ENCODE data around the gene GPR157.
"Not testable (repeated sequence)": the region's sequence is repeated elsewhere in the genome, so short reads cannot be mapped to it uniquely, and the experiment has no call there.

GPR157 gene

DNA sequence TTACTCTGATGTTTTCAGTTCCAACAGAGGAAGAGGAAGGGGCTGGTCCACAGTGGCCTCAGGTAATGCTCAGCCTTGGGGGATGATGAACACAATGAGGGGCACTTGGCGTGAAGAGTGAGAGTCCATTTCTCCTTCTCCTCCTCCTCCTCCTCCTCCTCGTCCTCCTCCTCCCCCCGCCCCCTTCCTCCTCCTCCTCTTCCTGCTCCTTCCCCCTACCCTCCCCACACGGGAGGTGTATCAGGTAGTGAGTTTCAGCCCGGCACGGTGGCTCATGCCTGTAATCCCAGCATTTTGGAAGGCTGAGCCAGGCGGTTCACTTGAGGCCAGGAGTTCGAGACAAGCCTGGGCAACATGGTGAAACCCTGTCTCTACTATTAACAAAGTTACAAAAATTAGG, 17.3 kb upstream of the GPR157 start:
- Histone ChIP-seq H2BK15ac (ENCODE audit: low read depth, poor library complexity, severe bottlenecking) (peak overlapping the region; percentile 34), H3K4me1 (ENCODE audit: control insufficient read depth, insufficient read depth, low read depth, low read length) (peaks cover 28% of the 10 kb centered on the region), H3K9ac (ENCODE audit: low read length) (no peak overlapping the region), H3K4me2 (ENCODE audit: low read length, poor library complexity, severe bottlenecking) (no peak overlapping the region), H3K18ac (ENCODE audit: low read depth in 1 of 2, low read length in 2 of 2) (no peak overlapping the region), H3K79me1 (replicated peaks; ENCODE audit: low read length, poor library complexity, severe bottlenecking) (peaks cover 28% of the 10 kb centered on the region), H4K8ac (ENCODE audit: low read length) (no peak overlapping the region), H3K4ac (ENCODE audit: low read depth in 1 of 2, low read length in 2 of 2) (no peak overlapping the region), H2BK12ac (ENCODE audit: low read length in 2 of 2) (no peak overlapping the region), H3K27me3 (ENCODE audit: control insufficient read depth in 1 of 2, insufficient read depth in 1 of 2, low read length in 2 of 2) (no peaks in the 10 kb centered on the region), H2AFZ (ENCODE audit: low read depth, low read length) (no peak overlapping the region), H4K91ac (ENCODE audit: low read length) (no peak overlapping the region), H3K14ac (ENCODE audit: low read length in 2 of 2) (no peak overlapping the region), H3K27ac (ENCODE audit: low read length, poor library complexity, severe bottlenecking) (no peak overlapping the region), H3K9me3 (ENCODE audit: control insufficient read depth, low read length) (no peaks in the 10 kb centered on the region), H3K23ac (ENCODE audit: low read length in 2 of 2) (no peak overlapping the region), H3K36me3 (ENCODE audit: control insufficient read depth in 1 of 2, insufficient read depth in 2 of 2, low read depth in 1 of 2, low read length in 2 of 2) (peaks cover 36 to 53% of the 10 kb centered on the region in 2 experiments), H2BK5ac (ENCODE audit: low read depth, low read length, poor library complexity, severe bottlenecking) (no peak overlapping the region), H2AK5ac (ENCODE audit: low read length, severe bottlenecking) (no peak overlapping the region), H2BK120ac (ENCODE audit: low read depth, low read length) (no peak overlapping the region), H3K4me3 (ENCODE audit: insufficient read depth in 1 of 2, low read depth in 1 of 2, low read length in 2 of 2) (no peak overlapping the region)
- 72% methylated on average over 7 of the region's 8 CpGs for WGBS
- DNase-seq: no peak

DNA sequence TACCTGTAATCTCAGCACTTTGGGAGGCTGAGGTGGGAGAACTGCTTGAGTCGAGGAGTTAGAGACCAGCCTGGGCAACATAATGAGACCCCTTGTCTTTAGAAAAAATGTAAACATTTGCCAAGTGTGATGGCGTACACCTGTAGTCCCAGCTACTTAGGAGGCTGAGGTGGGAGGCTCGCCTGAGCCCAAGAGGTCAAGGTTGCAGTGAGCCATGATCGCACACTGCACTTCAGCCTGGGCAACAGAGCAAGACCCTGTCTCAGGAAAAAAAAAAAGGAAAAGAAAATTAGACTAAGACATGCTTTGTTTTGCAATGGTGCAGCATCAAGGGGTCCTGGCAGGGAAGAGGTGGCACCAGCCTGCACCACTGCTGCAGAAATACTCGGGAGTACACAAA, 16.8 kb upstream of the GPR157 start:
- Histone ChIP-seq H2AFZ (ENCODE audit: low read depth, low read length) (no peak overlapping the region), H3K79me1 (replicated peaks; ENCODE audit: low read length, poor library complexity, severe bottlenecking) (peaks cover 25% of the 10 kb centered on the region), H3K4ac (ENCODE audit: low read depth in 1 of 2, low read length in 2 of 2) (no peak overlapping the region), H3K4me2 (ENCODE audit: low read length, poor library complexity, severe bottlenecking) (no peak overlapping the region), H4K91ac (ENCODE audit: low read length) (no peak overlapping the region), H3K27ac (ENCODE audit: low read length, poor library complexity, severe bottlenecking) (no peak overlapping the region), H2BK120ac (ENCODE audit: low read depth, low read length) (no peak overlapping the region), H2AK5ac (ENCODE audit: low read length, severe bottlenecking) (no peak overlapping the region), H3K36me3 (ENCODE audit: control insufficient read depth in 1 of 2, insufficient read depth in 2 of 2, low read depth in 1 of 2, low read length in 2 of 2) (peaks cover 32 to 50% of the 10 kb centered on the region in 2 experiments), H3K9me3 (ENCODE audit: control insufficient read depth, low read length) (no peaks in the 10 kb centered on the region), H4K8ac (ENCODE audit: low read length) (no peak overlapping the region), H3K4me1 (ENCODE audit: control insufficient read depth, insufficient read depth, low read depth, low read length) (peaks cover 26% of the 10 kb centered on the region), H2BK12ac (ENCODE audit: low read length in 2 of 2) (no peak overlapping the region), H2BK15ac (ENCODE audit: low read depth, poor library complexity, severe bottlenecking) (no peak overlapping the region), H3K4me3 (ENCODE audit: insufficient read depth in 1 of 2, low read depth in 1 of 2, low read length in 2 of 2) (no peak overlapping the region), H3K14ac (ENCODE audit: low read length in 2 of 2) (no peak overlapping the region), H3K9ac (ENCODE audit: low read length) (peak overlapping the region; percentile 61), H3K18ac (ENCODE audit: low read depth in 1 of 2, low read length in 2 of 2) (no peak overlapping the region), H3K23ac (ENCODE audit: low read length in 2 of 2) (no peak overlapping the region), H2BK5ac (ENCODE audit: low read depth, low read length, poor library complexity, severe bottlenecking) (no peak overlapping the region), H3K27me3 (ENCODE audit: control insufficient read depth in 1 of 2, insufficient read depth in 1 of 2, low read length in 2 of 2) (no peaks in the 10 kb centered on the region)
- 93% methylated on average over 5 of the region's 5 CpGs for WGBS
- no peak for DNase-seq

DNA sequence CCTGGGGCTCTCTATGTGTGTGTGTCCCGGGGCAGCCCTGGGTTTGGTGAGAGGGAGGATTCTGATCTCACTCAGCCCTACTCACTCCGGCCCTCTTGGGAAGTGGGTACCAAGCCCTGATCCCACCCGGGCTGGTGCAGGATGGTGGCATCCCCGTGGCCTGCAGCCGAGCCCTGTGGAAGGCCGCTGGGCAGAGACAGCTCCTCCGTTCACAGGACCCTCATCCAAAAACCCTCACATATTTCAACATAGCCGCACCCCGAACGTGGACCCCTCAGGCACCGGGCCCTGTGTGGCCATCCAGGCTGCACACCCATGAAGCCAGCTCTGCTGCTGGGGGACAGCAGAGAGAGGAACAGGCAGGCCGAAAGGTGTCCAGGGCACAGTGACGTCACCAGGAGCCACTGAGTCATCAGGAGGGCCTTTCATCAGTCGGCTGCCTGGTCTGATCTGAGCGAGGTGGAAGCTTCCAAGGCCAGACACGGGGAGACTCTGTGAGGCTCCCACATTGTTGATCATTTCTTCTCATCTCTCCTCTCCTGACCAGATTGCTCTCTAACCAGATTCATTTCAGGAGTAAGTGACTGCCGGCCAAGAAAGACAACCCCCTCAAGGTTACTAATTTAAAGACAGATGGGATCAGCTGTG, 16.2 kb upstream of the GPR157 start:
- no peaks in the 10 kb centered on the region for H3K27me3 ChIP-seq (ENCODE audit: control insufficient read depth in 1 of 2, insufficient read depth in 1 of 2, low read length in 2 of 2)
- H3K4ac ChIP-seq (ENCODE audit: low read depth in 1 of 2, low read length in 2 of 2): no peak overlapping the region
- H2BK120ac ChIP-seq (ENCODE audit: low read depth, low read length): no peak overlapping the region
- no peak overlapping the region for H2AK5ac ChIP-seq (ENCODE audit: low read length, severe bottlenecking)
- H2BK5ac ChIP-seq (ENCODE audit: low read depth, low read length, poor library complexity, severe bottlenecking): no peak overlapping the region
- H3K27ac ChIP-seq (ENCODE audit: low read length, poor library complexity, severe bottlenecking): no peak overlapping the region
- peaks cover 22% of the 10 kb centered on the region for H3K4me1 ChIP-seq (ENCODE audit: control insufficient read depth, insufficient read depth, low read depth, low read length)
- no peaks in the 10 kb centered on the region for H3K9me3 ChIP-seq (ENCODE audit: control insufficient read depth, low read length)
- peak overlapping the region in 1 of 2 experiments; percentile 38 for H3K18ac ChIP-seq (ENCODE audit: low read depth in 1 of 2, low read length in 2 of 2)
- no peak overlapping the region for H2BK15ac ChIP-seq (ENCODE audit: low read depth, poor library complexity, severe bottlenecking)
- WGBS: 76% methylated on average over 15 of the region's 17 CpGs
- H3K79me1 ChIP-seq (replicated peaks; ENCODE audit: low read length, poor library complexity, severe bottlenecking): peaks cover 22% of the 10 kb centered on the region
- H2BK12ac ChIP-seq (ENCODE audit: low read length in 2 of 2): no peak overlapping the region
- peak; percentile 77 for DNase-seq
- H4K8ac ChIP-seq (ENCODE audit: low read length): no peak overlapping the region
- peak overlapping the region in 1 of 2 experiments; percentile 13 for H3K14ac ChIP-seq (ENCODE audit: low read length in 2 of 2)
- H3K4me3 ChIP-seq (ENCODE audit: insufficient read depth in 1 of 2, low read depth in 1 of 2, low read length in 2 of 2): no peak overlapping the region
- H3K36me3 ChIP-seq (ENCODE audit: control insufficient read depth in 1 of 2, insufficient read depth in 2 of 2, low read depth in 1 of 2, low read length in 2 of 2): peaks cover 26 to 45% of the 10 kb centered on the region in 2 experiments
- H2AFZ ChIP-seq (ENCODE audit: low read depth, low read length): no peak overlapping the region
- H3K23ac ChIP-seq (ENCODE audit: low read length in 2 of 2): no peak overlapping the region
- peak overlapping the region; percentile 61 for H3K9ac ChIP-seq (ENCODE audit: low read length)
- no peak overlapping the region for H3K4me2 ChIP-seq (ENCODE audit: low read length, poor library complexity, severe bottlenecking)
- no peak overlapping the region for H4K91ac ChIP-seq (ENCODE audit: low read length)

DNA sequence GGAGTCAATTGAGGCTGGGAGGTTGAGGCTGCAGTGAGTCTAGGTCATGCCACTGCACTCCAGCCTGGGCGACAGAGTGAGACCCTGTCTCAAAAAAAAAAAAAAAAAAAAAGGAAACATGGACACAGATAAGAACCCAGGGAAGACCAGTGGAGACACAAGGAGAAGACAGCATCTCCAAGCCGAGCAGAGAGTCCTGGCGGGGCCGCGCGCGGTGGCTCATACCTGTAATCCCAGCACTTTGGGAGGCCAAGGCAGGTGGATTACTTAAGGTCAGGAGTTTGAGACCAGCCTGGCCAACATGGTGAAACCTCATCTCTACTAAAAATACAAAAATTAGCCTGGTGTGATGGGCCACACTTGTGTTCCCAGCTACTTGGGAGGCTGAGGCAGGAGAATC, 15.6 kb upstream of the GPR157 start:
- WGBS: 95% methylated on average over 6 of the region's 7 CpGs
- not testable (repeated sequence) for H3K27me3 ChIP-seq (ENCODE audit: control insufficient read depth in 1 of 2, insufficient read depth in 1 of 2, low read length in 2 of 2); H2BK120ac ChIP-seq (ENCODE audit: low read depth, low read length); H3K18ac ChIP-seq (ENCODE audit: low read depth in 1 of 2, low read length in 2 of 2); H3K23ac ChIP-seq (ENCODE audit: low read length in 2 of 2); H2BK15ac ChIP-seq (ENCODE audit: low read depth, poor library complexity, severe bottlenecking); H3K27ac ChIP-seq (ENCODE audit: low read length, poor library complexity, severe bottlenecking); H3K4me3 ChIP-seq (ENCODE audit: insufficient read depth in 1 of 2, low read depth in 1 of 2, low read length in 2 of 2); H2AFZ ChIP-seq (ENCODE audit: low read depth, low read length); H2BK12ac ChIP-seq (ENCODE audit: low read length in 2 of 2); H2AK5ac ChIP-seq (ENCODE audit: low read length, severe bottlenecking); DNase-seq; H3K9ac ChIP-seq (ENCODE audit: low read length); H3K14ac ChIP-seq (ENCODE audit: low read length in 2 of 2); H2BK5ac ChIP-seq (ENCODE audit: low read depth, low read length, poor library complexity, severe bottlenecking); H4K91ac ChIP-seq (ENCODE audit: low read length); H3K4me2 ChIP-seq (ENCODE audit: low read length, poor library complexity, severe bottlenecking); H4K8ac ChIP-seq (ENCODE audit: low read length); H3K4ac ChIP-seq (ENCODE audit: low read depth in 1 of 2, low read length in 2 of 2); H3K9me3 ChIP-seq (ENCODE audit: control insufficient read depth, low read length)
- H3K4me1 ChIP-seq (ENCODE audit: control insufficient read depth, insufficient read depth, low read depth, low read length): peaks cover 19% of the 10 kb centered on the region
- H3K36me3 ChIP-seq (ENCODE audit: control insufficient read depth in 1 of 2, insufficient read depth in 2 of 2, low read depth in 1 of 2, low read length in 2 of 2): peaks cover 24 to 43% of the 10 kb centered on the region in 2 experiments
- H3K79me1 ChIP-seq (replicated peaks; ENCODE audit: low read length, poor library complexity, severe bottlenecking): peaks cover 19% of the 10 kb centered on the region
